Measurements from ENCODE around the gene ANKS1B.

- TF ChIP-seq YY1 (IDR thresholded peaks at IDR 0.05; ENCODE audit: low read depth, low read length) (no peak), TCF12 (IDR thresholded peaks at IDR 0.05; ENCODE audit: low read depth, low read length) (no peak), CTCF (IDR thresholded peaks at IDR 0.05 in 2 of 3, conservative IDR thresholded peaks at IDR 0.05 in 1 of 3; ENCODE audit: control insufficient read depth in 2 of 3, extremely low read depth in 1 of 3, insufficient read depth in 1 of 3, low read depth in 3 of 3, low read length in 3 of 3) (no peak), CREB1 (IDR thresholded peaks at IDR 0.05; ENCODE audit: low read depth) (no peak), RFX5 (IDR thresholded peaks at IDR 0.05; ENCODE audit: low read depth, low read length) (no peak), MLLT1 (IDR thresholded peaks at IDR 0.05) (no peak), POLR2A (IDR thresholded peaks at IDR 0.05; ENCODE audit: low read depth, low read length) (no peak), POLR2AphosphoS2 (IDR thresholded peaks at IDR 0.05; ENCODE audit: low read depth, low read length) (no peak)
Measured at GRCh38 chr12:98954506-98954905, 1030.2 kb downstream of the ANKS1B start.
